ENCODE measurements around the gene CALHM1.

Gene CALHM1

GRCh38 chr10:103416436-103417147, 42.1 kb downstream of the CALHM1 start:
- Histone ChIP-seq H3K9me3 (ENCODE audit: insufficient read depth, low read depth, low read length) (no peaks in the 10 kb centered on the region), H3K27me3 (ENCODE audit: insufficient read depth, low read length) (no peaks in the 10 kb centered on the region), H3K27ac (ENCODE audit: low read length) (no peak overlapping the region), H3K36me3 (ENCODE audit: insufficient read depth, low read depth, low read length) (peaks cover 100% of the 10 kb centered on the region), H3K4me1 (ENCODE audit: insufficient read depth, low read length) (no peaks in the 10 kb centered on the region), H3K4me3 (ENCODE audit: low read length) (no peak overlapping the region), H3K9ac (ENCODE audit: low read depth, low read length) (no peak overlapping the region)

- H3K27me3 ChIP-seq (ENCODE audit: insufficient read depth, low read length): no peaks in the 10 kb centered on the region
- H3K27ac ChIP-seq (ENCODE audit: low read length): no peak overlapping the region
- H3K36me3 ChIP-seq (ENCODE audit: insufficient read depth, low read depth, low read length): peaks cover 100% of the 10 kb centered on the region
- H3K9ac ChIP-seq (ENCODE audit: low read depth, low read length): no peak overlapping the region
- no peaks in the 10 kb centered on the region for H3K9me3 ChIP-seq (ENCODE audit: insufficient read depth, low read depth, low read length)
- no peaks in the 10 kb centered on the region for H3K4me1 ChIP-seq (ENCODE audit: insufficient read depth, low read length)
- H3K4me3 ChIP-seq (ENCODE audit: low read length): no peak overlapping the region
Observed at GRCh38 chr10:103415581-103415980, 43.1 kb downstream of the CALHM1 start.

- peaks cover 100% of the 10 kb centered on the region for H3K36me3 ChIP-seq (ENCODE audit: insufficient read depth, low read depth, low read length)
- H3K27me3 ChIP-seq (ENCODE audit: insufficient read depth, low read length): no peaks in the 10 kb centered on the region
- H3K27ac ChIP-seq (ENCODE audit: low read length): no peak overlapping the region
- H3K9ac ChIP-seq (ENCODE audit: low read depth, low read length): no peak overlapping the region
- H3K4me3 ChIP-seq (ENCODE audit: low read length): no peak overlapping the region
- no peaks in the 10 kb centered on the region for H3K9me3 ChIP-seq (ENCODE audit: insufficient read depth, low read depth, low read length)
- H3K4me1 ChIP-seq (ENCODE audit: insufficient read depth, low read length): no peaks in the 10 kb centered on the region
Observed at GRCh38 chr10:103413564-103413963, 45.1 kb downstream of the CALHM1 start.
